GM12874 (cell line): ENCODE results near the gene TTYH1.

Experiments
- TF ChIP-seq, protein P1 (sequence below): IDR thresholded peaks from 2 replicates; pipeline ENCODE4 v1.5.1; 2011; ENCODE audit warnings: low read depth, mild to moderate bottlenecking, control low read depth, low read length, moderate library complexity; ENCODE audit not compliant: insufficient read depth

The TTYH1 gene

DNA sequence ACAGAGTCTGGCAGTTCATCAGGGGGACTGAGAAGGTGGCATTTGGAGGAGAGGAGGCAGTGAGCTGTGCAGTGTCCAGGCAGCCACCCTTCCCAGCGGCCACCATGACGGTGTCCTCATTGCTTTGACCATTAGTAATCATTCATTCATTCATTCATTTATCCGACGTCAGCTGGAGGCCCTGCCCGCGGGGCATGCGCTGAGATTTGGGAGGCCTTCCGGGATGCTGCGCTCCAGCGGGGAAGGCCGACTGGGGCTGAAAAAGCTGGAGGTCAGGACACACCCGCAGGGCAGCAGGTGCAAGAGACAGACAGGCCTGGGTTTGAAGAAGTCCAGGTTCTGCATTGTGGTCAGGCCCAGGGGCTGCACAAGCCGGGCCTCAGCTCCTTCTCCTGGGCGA, 8.9 kb downstream of the TTYH1 start:
- TF ChIP-seq, protein P1, sequence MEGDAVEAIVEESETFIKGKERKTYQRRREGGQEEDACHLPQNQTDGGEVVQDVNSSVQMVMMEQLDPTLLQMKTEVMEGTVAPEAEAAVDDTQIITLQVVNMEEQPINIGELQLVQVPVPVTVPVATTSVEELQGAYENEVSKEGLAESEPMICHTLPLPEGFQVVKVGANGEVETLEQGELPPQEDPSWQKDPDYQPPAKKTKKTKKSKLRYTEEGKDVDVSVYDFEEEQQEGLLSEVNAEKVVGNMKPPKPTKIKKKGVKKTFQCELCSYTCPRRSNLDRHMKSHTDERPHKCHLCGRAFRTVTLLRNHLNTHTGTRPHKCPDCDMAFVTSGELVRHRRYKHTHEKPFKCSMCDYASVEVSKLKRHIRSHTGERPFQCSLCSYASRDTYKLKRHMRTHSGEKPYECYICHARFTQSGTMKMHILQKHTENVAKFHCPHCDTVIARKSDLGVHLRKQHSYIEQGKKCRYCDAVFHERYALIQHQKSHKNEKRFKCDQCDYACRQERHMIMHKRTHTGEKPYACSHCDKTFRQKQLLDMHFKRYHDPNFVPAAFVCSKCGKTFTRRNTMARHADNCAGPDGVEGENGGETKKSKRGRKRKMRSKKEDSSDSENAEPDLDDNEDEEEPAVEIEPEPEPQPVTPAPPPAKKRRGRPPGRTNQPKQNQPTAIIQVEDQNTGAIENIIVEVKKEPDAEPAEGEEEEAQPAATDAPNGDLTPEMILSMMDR, result no peak

DNA sequence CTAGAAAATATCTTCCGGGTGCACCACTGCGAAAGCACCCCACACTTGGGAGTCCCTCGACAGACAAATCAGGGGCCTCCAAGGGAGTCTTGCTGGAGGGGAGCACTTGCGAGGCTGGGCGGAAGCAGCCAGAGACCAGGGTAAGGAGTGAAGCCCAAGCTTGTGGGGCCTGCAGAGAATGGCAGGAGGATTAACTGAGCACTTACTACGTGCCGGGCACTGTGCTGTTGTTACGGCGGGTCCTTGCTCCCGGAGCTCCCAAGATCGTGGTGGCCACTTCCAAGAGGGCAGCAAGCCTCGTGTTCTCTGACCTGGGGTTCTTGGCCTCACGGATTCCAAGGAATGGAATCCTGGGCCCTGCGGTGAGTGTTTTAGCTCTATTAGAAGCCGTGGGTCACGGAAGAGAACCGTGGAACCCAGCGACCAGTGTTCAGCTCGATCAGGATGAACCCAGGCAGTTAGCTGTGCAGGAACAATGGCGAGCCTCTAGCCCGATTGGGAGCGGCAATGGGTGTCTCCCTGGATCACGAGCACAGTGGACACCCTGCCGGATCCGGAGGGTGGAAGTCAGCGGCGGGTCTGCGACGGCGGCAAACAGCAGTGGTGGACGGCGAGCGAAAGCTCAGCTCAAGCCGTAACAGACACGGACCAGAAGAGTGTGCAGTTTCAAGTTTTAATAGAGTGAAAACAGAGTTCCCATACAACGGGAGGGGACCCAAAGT, 9.6 kb downstream of the TTYH1 start:
- TF ChIP-seq, protein P1, result no peak

DNA sequence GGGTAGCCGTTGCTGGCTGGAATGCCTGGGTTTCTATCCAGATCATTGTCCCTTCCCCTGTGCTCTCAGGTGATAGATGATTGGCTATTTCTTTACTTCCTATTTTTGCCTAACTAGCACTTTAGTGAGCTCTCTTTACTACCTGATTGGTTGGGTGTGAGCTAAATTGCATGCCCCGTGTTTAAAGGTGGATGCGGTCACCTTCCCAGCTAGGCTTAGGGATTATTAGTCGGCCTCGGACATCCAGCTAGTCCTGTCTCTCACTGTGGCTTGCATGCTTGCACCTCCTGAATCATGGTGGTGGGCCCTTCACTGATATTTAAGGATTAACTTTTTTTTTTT, 10.1 kb downstream of the TTYH1 start:
- TF ChIP-seq, protein P1, result no peak

DNA sequence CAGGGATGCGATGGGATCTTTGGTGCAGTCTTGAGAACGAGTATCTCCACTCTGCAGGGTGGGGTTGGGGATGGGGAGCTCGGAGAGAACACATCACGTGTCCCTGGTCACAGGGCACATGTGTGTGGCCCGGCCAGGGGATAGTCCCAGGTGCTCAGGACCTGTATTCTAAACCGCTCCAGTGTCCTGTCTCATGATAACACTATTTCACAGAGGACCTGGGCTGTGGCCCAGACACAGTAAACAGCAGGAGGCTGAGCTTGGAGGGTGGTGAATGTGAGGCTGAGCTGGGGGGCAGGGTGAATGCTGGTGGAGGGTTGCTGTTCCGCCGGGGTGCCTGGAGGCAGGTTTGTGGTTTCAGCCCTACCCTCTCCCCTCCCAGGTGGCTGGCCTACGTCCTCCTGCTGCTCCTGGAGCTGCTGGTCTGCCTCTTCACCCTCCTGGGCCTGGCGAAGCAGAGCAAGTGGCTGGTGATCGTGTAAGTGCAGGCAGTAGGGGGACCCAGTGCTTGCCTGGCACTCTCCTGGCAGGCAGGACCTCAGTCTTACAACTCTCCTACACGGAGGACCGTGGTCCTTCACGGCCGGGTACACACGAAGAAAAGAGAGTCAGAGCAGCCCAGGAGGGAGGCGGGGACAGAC, 11.1 kb downstream of the TTYH1 start:
- TF ChIP-seq, protein P1, result no peak

DNA sequence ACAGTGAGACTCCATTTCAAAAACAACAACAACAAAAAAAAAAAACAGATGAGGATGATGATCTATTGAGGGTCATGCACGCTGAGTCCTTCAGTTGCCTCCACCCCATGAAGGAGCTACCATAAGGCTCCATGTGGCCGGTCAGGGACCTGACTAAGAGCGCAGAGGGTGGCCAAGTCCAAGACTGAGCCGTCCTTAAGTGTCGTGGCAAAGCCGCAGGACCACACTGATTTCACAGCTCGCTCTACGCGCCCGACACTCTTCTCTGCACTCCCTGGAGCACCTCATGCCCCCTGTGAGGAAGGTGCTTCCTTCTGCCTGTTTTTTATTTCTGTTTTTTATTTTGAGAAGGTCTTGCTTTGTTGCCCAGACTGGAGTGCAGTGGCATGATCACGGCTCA, 12.3 kb downstream of the TTYH1 start:
- TF ChIP-seq, protein P1, result no peak

DNA sequence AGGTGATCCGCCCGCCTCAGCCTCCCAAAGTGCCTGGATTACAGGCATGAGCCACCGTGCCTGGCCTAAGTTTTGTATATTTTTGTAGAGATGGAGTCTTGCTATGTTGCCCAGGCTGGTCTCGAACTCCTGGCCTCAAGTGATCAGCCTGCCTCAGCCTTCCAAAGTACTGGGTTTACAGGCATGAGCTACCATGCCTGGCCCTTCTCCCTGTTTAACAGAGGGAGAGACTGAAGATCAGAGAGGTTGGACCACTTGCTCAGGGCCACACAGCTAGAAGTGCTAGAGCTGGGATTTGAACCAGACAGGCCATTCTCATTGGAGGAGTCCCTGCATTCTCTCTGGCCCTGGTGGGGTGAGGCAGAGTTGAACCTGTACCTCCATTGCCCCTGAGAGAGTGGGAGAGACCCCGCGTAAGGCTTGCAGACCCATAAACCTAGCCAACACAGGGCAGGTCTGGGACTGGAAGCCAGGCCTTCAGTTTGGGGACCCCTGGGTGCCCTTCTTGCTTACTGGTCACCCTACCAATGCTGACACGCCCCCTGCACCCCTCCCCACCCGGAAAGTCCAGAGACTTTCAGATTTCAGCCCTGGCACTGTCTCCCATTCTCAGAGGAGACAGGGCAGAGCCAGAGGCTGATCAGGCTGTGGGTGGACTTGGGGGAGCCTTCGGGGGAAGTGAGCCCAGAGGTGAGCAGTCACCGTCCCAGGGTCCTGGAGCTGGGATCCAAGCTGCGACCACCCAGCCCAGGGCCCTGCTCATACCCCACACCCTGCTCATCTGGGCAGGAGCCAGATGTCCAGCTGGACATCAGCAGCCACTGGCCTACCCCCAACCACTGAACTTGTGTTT, 13.3 kb downstream of the TTYH1 start:
- TF ChIP-seq, protein P1, result no peak

DNA sequence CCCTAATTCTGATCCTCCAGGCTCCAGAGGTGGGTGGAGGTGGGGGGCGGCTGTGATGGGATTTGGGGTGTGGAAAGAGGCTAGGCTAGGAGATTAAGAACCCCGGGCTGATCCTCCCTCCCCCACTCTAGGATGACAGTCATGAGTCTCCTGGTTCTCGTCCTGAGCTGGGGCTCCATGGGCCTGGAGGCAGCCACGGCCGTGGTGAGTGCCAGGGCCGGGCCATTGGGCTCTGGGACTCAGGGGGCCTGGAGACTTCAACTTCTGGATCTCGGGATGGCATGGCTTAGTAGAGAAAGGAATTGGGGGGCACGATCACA, 13.9 kb downstream of the TTYH1 start:
- TF ChIP-seq, protein P1, result no peak
